NCI-H128 (cell line): ENCODE data around the gene DRC1.
"Not testable (repeated sequence)": the region's sequence is repeated elsewhere in the genome, so short reads cannot be mapped to it uniquely, and the experiment has no call there.

Source experiments
- DNase-seq: peaks from one replicate; lab custom pipeline; 2025; ENCODE audit not compliant: unreplicated experiment; lab: John Stamatoyannopoulos, UW

DRC1 gene

DNA sequence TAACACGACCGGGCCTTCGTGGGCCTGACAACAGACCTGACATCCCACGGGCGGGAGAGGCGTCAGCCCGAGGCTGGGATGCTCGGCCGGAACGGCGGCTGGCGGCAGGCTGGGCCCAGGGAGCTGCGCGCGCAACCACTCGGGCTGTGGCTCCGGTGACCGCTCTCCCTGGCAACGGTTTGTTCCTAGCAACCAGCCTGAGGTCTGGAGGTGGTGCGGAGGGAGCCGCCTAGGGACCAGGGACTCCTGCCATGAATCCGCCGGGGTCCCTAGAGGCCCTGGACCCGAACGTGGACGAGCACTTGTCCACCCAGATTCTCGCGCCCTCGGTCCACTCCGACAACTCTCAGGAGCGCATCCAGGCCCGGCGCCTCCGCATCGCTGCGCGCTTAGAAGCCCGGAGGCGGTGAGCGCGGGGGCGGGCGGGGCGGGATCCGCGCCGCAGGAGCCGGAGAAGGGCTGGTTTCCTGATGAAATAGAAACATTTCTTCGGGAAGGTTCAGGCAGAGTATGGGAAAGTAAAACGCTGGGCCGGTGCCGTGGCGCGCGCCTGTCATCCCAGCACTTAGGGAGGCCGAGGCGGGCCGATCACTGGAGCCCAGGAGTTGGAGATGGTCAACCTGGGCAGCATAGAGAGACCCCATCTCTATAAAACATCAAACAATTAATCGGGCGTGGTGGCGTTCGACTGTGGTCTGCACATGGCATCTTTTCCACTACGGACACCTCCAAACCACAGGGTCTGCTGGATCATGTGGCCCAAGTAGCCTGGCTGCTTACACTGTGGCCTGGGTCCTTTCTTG lies at the start of gene DRC1:
DRC1 (plus strand) TSS at position 182 of the 803 bp plus-strand sequence; CDS start at position 252, 70 bp downstream.
- DNase-seq = peak; percentile 20

- no peak for DNase-seq
These were observed 48.8 kb upstream of the DRC1 start for GRCh38 chr2:26352892-26353291.

- not testable (repeated sequence) for DNase-seq
These were observed 47.3 kb upstream of the DRC1 start for GRCh38 chr2:26354469-26354868.

DNA sequence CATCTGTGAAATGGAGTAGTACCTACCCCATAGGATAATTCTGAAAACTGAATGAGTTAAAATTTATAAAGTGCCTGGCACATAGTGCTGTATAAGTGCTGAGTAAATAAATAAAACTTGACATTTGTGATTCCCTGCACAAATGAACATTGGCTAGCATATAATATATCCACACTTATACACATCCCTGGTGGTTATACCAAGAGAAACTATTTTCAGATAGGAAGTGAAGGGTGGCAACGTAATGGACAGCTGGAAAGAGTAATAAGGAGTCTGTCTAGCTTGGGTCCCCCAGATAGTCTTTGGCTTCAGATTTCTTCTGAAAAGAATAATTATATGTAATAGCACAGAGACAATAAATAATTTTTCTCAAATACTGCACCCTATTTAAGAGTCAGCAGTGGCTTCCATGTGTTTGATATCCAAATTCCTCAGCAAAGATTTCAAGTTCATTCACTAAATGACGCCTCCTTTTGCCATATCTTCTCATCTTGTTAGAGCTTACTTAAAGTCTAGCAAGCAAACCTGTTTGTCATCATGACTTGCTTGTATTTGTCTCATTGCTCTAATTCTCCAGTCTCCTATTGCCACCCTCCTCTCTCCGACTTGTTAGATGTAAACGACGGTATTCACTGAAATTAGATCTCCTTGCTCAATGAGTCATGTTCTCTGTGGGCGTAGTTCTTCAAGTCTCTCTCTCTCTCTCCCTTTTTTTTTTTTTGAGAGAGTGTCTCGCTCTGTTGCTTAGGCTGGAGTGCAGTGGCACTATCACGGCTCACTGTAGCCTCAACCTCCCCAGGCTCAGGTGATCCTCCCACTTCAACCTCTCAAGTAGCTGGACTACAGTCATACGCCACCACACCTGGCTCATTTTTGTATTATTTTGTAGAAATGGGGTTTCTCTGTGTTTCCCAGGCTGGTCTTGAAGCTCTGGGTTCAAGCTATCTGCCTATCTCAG lies 46.4 kb upstream of the DRC1 start:
- no peak for DNase-seq

DNA sequence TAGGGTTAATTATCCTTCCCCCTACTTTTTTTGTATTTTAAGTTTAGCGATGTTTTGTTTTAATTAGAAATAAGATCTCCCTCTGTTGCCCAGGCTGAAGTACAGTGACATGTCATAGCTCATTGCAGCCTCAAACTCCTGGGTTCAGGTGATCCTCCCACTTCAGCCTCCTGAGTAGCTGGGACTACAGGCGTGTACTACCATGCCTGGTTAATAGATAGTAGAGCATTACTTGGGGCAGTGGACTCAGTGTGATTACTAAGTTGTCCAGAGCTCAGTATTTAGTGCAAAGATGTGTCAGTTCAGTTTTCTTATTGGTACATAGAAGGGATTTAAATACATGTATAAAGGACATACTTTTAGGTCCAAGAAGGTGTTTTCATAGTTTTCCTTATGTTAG lies 45.6 kb upstream of the DRC1 start:
- no peak for DNase-seq

DNA sequence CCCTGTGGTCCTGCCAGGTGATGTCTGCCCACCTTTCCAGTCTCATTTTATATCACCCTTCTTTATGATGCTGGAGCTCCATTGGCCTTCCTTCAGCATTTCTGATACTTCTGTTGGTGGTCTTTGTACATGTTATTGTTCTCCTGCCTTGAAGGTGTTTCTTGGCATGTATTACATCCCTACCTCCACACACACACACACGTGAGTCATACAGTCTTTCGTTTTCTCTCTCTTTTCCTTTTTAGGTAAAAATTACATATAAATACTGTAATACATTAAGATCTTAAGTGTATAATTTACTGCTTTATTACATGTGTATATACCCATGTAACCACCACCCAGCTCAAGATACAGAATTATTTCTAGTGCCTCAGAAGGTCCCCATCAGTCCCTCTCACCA lies 44.9 kb upstream of the DRC1 start:
- DNase-seq = no peak

DNA sequence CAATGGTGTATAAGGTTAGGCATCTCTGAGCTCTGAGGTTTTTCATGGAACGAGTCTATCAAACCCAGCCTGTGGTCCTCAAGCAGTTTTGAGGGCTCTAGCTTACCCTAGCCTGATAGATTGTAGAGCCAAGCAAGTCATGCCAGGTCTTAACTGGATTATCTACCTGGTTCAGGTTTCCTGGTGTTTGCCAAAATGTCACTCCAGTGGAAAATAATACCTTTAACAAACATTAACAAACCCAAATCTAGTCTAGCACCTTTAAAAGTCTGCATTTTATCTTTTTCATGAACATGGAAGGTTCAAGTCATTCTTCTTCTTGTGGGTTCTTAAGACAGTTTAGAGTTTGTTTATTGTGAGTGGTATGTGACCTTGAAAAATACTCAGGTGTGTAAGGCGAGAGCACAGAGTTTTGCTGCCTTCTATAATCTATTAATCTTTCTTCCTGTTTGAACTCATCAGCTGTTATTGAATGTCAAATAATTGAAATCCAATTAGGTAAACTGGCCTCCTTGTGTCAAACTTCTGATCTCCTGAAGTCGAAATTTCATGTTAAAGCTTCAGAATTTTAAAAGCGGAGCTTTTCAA lies 41.7 kb upstream of the DRC1 start:
- DNase-seq = no peak

DNA sequence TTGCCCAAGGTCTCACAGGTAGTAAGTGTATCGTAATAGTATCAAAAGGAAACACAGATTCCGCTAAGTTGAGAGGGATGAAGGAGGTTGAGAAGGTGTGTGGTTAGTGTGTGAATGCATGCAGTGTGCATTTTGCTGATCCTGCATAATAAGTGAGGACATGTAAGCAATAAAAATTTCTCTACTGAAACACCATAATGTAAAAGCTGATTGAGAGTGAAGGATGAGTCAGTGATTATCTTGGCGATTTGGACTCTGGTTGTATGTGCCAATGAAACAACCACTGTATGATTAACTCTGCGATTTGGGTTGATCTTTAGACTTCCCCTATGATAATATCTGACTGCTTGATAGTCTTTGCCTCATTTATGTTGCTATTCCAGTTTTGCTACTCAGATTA lies 38.4 kb upstream of the DRC1 start:
- no peak for DNase-seq

DNA sequence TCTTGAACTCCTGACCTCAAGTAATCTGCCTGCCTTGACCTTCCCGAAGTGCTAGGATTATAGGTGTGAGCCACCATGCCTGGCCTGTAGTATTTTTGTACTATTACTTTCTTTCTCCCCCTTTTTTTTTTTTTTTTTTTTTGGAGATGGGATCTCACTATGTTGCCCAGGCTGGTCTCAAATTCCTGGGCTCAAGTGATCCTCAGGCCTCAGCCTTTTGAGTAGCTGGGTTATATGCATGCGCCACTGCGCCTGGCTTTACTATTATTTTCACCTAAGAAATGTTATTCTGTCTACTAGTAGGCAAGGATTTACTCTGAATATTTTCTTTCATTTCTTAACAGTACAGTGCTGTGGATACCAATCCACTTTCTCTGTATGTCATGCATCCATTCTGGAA lies 37.8 kb upstream of the DRC1 start:
- no peak for DNase-seq

GRCh38 chr2:26364669-26365068 lies 37.1 kb upstream of the DRC1 start:
- DNase-seq = no peak

DNA sequence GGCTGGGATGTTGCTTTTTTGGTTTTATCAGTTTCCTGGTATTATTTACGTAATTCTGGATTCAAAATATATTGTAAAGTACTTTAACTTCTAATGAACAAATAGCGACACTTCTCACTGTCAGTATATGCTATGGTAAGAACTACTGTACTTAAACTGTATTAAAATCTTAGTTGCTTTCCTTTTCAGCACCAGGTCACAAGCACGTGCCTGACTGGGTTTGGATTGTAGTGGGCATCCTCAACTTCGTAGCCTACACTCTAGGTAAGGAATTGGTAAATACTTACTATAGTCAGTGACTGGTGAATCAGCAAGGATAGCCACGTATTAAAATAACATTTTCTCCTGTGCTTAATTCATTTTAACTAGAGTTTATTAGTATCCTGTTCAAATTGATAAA lies 34.8 kb upstream of the DRC1 start:
- DNase-seq = no peak

- DNase-seq = not testable (repeated sequence)
These were observed 32.1 kb upstream of the DRC1 start for GRCh38 chr2:26369664-26370063.

DNA sequence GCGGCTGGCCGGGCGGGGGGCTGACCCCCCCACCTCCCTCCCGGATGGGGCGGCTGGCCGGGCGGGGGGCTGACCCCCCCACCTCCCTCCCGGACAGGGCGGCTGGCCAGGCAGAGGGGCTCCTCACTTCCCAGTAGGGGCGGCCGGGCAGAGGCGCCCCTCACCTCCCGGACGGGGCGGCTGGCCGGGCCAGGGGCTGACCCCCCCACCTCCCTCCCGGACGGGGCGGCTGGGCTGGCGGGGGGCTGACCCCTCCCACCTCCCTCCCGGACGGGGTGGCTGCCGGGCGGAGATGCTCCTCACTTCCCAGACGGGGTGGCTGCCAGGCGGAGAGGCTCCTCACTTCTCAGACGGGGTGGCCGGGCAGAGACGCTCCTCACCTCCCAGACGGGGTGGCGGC lies 30.8 kb upstream of the DRC1 start:
- not testable (repeated sequence) for DNase-seq

GRCh38 chr2:26376799-26377198 lies 24.9 kb upstream of the DRC1 start:
- DNase-seq = no peak

DNA sequence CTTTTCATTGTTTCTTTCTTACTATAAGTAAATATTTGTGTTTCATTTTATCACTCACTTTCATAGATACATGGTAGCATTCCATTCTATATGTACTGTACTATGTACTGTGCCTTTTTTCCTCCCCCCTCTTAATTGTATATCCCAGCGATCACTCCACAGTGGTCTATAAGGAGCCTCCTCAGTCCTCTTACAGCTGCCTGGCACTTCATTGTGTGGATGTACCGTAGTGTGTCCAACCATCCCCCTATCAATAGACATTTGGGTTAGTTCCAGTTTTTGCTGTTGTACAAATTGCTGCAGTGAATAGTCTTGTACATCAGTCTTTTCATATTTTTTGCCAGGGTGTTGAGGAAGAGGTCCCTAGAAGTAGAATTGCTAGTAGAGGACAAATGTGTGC lies 21.4 kb upstream of the DRC1 start:
- DNase-seq = no peak

- no peak for DNase-seq
These were observed 19.2 kb upstream of the DRC1 start for GRCh38 chr2:26382564-26382963.

DNA sequence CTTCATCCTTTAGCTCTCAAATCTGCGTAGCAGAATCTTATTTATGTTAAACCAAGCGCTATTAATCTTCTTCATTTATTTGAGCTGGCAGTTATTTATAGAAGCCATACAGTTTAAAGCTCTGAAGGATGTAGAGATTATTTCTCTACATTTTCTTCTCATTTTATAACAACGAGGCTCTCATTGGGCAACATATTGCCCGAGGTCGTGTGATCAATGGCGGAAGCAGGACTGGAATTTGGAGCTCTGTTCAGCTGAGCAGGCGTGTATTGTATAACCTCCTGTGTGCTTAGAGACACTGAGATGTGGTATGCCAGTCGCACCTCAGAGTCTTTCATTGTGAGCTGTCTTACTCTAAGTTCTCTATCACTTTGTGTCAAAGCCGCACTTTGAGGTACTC lies 17.5 kb upstream of the DRC1 start:
- DNase-seq = no peak

DNA sequence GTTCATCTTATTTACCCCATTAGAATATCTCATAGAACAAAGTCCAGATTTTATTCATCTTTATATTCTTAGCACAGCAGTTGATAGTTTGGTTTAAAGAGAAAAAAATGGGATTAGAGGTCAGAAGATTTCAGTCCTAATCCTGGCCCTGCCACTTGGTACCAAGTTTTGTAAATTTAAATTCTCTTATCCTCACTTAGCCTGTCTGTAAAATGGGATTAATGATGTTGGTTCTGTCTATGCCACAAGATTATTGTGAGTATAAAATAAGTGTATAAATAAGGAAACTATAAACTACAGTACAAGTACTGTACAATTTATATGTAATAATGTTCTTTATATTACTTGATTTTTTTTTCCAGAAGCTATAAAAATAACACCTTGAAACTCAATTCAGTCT lies 17.1 kb upstream of the DRC1 start:
- DNase-seq = no peak

GRCh38 chr2:26387189-26387588 lies 14.5 kb upstream of the DRC1 start:
- no peak for DNase-seq

DNA sequence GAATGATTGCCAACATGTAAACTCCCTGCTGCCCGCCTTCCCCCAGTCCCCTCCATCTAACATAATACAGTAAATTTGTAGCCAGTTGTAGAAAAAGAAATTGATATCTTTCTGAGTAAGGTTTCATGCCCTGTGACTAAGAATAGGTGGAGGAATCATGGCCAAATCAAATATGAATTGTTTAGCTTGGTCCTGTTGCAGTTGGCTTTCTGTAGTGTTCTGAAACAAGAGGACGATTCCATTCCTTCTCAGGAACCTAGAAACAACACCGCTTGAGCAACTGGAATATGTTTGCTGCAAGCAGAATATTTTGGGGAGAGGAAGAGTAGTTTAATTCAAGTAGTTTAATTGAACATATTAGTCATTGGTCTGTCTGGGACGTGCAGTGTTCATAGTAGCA lies 7.0 kb upstream of the DRC1 start:
- no peak for DNase-seq

DNA sequence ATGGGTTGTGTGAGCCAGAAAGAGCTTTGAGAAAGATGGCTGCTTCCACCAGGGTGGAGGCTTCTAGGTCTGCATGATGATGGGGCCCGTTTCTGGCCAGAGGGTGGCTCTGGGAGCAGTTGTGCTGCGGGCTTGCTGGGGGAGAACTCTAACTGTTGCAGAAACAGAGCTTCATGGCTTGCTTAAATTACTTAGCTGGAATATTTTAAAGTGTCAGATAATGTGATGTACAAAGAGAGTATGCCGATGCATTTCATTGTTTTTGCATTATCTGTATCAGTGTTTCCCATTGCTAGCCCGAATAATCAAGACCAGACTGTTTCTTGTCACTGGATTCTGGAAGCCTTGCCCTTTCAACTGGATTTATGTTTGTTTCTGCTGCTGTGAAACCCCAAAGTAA lies 6.3 kb upstream of the DRC1 start:
- DNase-seq = no peak
